PC-3 (cell line): ENCODE measurements around the gene RAB29. TPM values are rescaled to one million over a fixed set of nuclear protein-coding genes. Genes with fewer than 3 reads are reported as not detected.
A peak's percentile ranks its signal among the peaks of the same experiment; 100 is the strongest.

Experiments
- ATAC-seq: fragments of 200-7000 bp; cut with Tn5 transposase; 2 replicates; pipeline ENCODE4 v1.9.1; 2020; ENCODE audit warnings: mild to moderate bottlenecking, moderate library complexity
- BruUV-seq: library from RNA; stranded (reverse); fragments of 400-500 nt; replicated peaks from 2 replicates; lab custom pipeline; 2021; lab: Mats Ljungman, UMichigan
- CTCF ChIA-PET: fragments of 300-600 bp; sonication (Branson Sonifier 250); formaldehyde crosslinking; loops from one replicate; lab custom pipeline; 2022; ENCODE audit warnings: antibody characterized with exemption; lab: Charles Lee
- POLR2A ChIA-PET: fragments of 300-600 bp; sonication (Branson Sonifier 250); formaldehyde crosslinking; loops from one replicate; lab custom pipeline; 2022; ENCODE audit warnings: antibody characterized with exemption; ENCODE audit not compliant: unreplicated experiment; lab: Charles Lee
- DNase-seq: peaks from one replicate; pipeline ENCODE4 v3.0.0-alpha.2; 2015
- H2AFZ ChIP-seq: fragments of 300-600 bp; sonication (generic); 2 replicates; pipeline ENCODE4 v1.6.0; 2016; ENCODE audit warnings: antibody characterized with exemption, low read length
- H3F3A ChIP-seq: fragments of 300-600 bp; sonication (generic); one replicate; pipeline ENCODE4 v1.6.0; 2017; ENCODE audit warnings: antibody characterized with exemption, low read length, control low read depth, mild to moderate bottlenecking; ENCODE audit not compliant: unreplicated experiment
- H3K27ac ChIP-seq: fragments of 300-600 bp; sonication (generic); 2 replicates; pipeline ENCODE4 v1.5.1; 2016; ENCODE audit warnings: mild to moderate bottlenecking, low read length
- H3K27me3 ChIP-seq: fragments of 300-600 bp; sonication (generic); 2 replicates; pipeline ENCODE4 v1.6.1; 2016; ENCODE audit warnings: low read length, mixed read lengths
- H3K36me3 ChIP-seq: fragments of 300-600 bp; sonication (generic); 2 replicates; pipeline ENCODE4 v1.6.1; 2016; ENCODE audit warnings: low read depth, mixed run types, low read length, mixed read lengths
- H3K4me1 ChIP-seq: fragments of 300-600 bp; sonication (generic); 2 replicates; pipeline ENCODE4 v1.5.1; 2016; ENCODE audit warnings: low read length; ENCODE audit not compliant: insufficient read depth
- H3K4me2 ChIP-seq: fragments of 300-600 bp; sonication (generic); 2 replicates; pipeline ENCODE4 v1.6.0; 2016; ENCODE audit warnings: low read length
- H3K4me3 ChIP-seq: fragments of 300-600 bp; sonication (generic); 2 replicates; pipeline ENCODE4 v1.5.1; 2016; ENCODE audit warnings: mild to moderate bottlenecking, low read length, mixed read lengths
- H3K79me2 ChIP-seq: fragments of 300-600 bp; sonication (generic); 2 replicates; pipeline ENCODE4 v1.6.1; 2017; ENCODE audit warnings: low read length, mixed read lengths
- H3K9ac ChIP-seq: fragments of 300-600 bp; sonication (generic); 2 replicates; pipeline ENCODE4 v1.6.0; 2016; ENCODE audit warnings: mild to moderate bottlenecking, low read length
- H3K9me2 ChIP-seq: fragments of 300-600 bp; sonication (generic); replicated peaks from 2 replicates; pipeline ENCODE4 v1.6.1; 2016; ENCODE audit warnings: mixed run types, low read length, mixed read lengths
- H3K9me3 ChIP-seq: fragments of 300-600 bp; sonication (generic); 2 replicates; pipeline ENCODE4 v1.6.1; 2016; ENCODE audit warnings: low read length, mixed read lengths
- H4K20me1 ChIP-seq: fragments of 300-600 bp; sonication (generic); 2 replicates; pipeline ENCODE4 v1.6.1; 2016; ENCODE audit warnings: low read length, mixed read lengths
- CTCF ChIP-seq: fragments of 300-600 bp; sonication (generic); conservative IDR thresholded peaks from 2 replicates; pipeline ENCODE4 v1.5.1; 2017; ENCODE audit warnings: antibody characterized with exemption, low read depth, mild to moderate bottlenecking, low read length
- EZH2 ChIP-seq: fragments of 300-600 bp; sonication (generic); IDR thresholded peaks from one replicate; pipeline ENCODE4 v1.6.1; 2017; ENCODE audit warnings: antibody characterized with exemption, mild to moderate bottlenecking, low read length; ENCODE audit not compliant: unreplicated experiment
- EZH2phosphoT487 ChIP-seq: fragments of 300-600 bp; sonication (generic); IDR thresholded peaks from 2 replicates; pipeline ENCODE4 v1.6.1; 2018; ENCODE audit warnings: mild to moderate bottlenecking, antibody characterized with exemption, low read length, borderline replicate concordance
- intact Hi-C: fragments of 100-400 bp; cut with micrococcal nuclease; formaldehyde crosslinking; loops from 2 replicates; pipeline ENCODE4 v1.9.0; 2023
- total RNA-seq: library from RNA; depleted of rRNA; stranded (reverse); fragments of >200 nt; gene quantifications from 2 replicates; pipeline ENCODE4 v1.2.3, GENCODE V29; 2014

RAB29 gene
- total RNA-seq, 1 experiment from 2014 or later, result 7.4 TPM

- intact Hi-C loops, result loop anchor here (5.0 kb wide), 1 partner anchor 36 kb away; no protein-coding TSS in a partner anchor
- H3K4me2 ChIP-seq, result peak overlapping the region; percentile 91
- H3K9me2 ChIP-seq, result no peaks in the 10 kb centered on the region
- TF ChIP-seq CTCF (no peak), EZH2phosphoT487 (no peak), EZH2 (no peak)
- ChIA-PET CTCF (no interaction called here), POLR2A (interaction anchor here (0.7 kb wide), 2 partner anchors 206 to 228 kb away, joined by 3 to 5 read pairs; no protein-coding TSS in a partner anchor)
- H4K20me1 ChIP-seq, result peaks cover 52% of the 10 kb centered on the region
- ATAC-seq (peak; percentile 16), DNase-seq (peak; percentile 23)
- H3F3A ChIP-seq, result no peaks in the 10 kb centered on the region
- peak overlapping the region; percentile 86 for H3K4me3 ChIP-seq
- peaks cover 25% of the 10 kb centered on the region for H3K4me1 ChIP-seq
- H3K27ac ChIP-seq, result peak overlapping the region; percentile 81
- peak overlapping the region; percentile 49 for H2AFZ ChIP-seq
- peaks cover 62% of the 10 kb centered on the region for H3K79me2 ChIP-seq
- H3K36me3 ChIP-seq, result peaks cover 20% of the 10 kb centered on the region; the same call in 1 of the 2 replicates
- BruUV-seq, result TSS peak; percentile 37
- peak overlapping the region; percentile 93 for H3K9ac ChIP-seq
- no peaks in the 10 kb centered on the region for H3K27me3 ChIP-seq
- no peaks in the 10 kb centered on the region for H3K9me3 ChIP-seq
Measured at GRCh38 chr1:205748403-205749233, 26.7 kb downstream of the RAB29 start.

- H3F3A ChIP-seq, result no peaks in the 10 kb centered on the region
- peak overlapping the region; percentile 86 for H3K4me3 ChIP-seq
- no peaks in the 10 kb centered on the region for H3K9me2 ChIP-seq
- H3K79me2 ChIP-seq, result peaks cover 79% of the 10 kb centered on the region
- ATAC-seq (no peak), DNase-seq (no peak)
- TF ChIP-seq EZH2 (no peak), EZH2phosphoT487 (no peak), CTCF (no peak)
- no peaks in the 10 kb centered on the region for H3K27me3 ChIP-seq
- peaks cover 25% of the 10 kb centered on the region for H3K4me1 ChIP-seq
- no TSS peak for BruUV-seq
- intact Hi-C loops, result loop anchor here (5.0 kb wide), 1 partner anchor 35 kb away; no protein-coding TSS in a partner anchor
- H3K9me3 ChIP-seq, result no peaks in the 10 kb centered on the region
- peaks cover 65% of the 10 kb centered on the region for H4K20me1 ChIP-seq
- peak overlapping the region; percentile 91 for H3K4me2 ChIP-seq
- no peak overlapping the region for H3K9ac ChIP-seq
- POLR2A ChIA-PET, result interaction anchor here (0.9 kb wide), 1 partner anchor 36 kb away, joined by 9 read pairs; no protein-coding TSS in a partner anchor
- H2AFZ ChIP-seq, result no peak overlapping the region
- CTCF ChIA-PET, result no interaction called here
- no peak overlapping the region for H3K27ac ChIP-seq
- peaks cover 20% of the 10 kb centered on the region; the same call in 1 of the 2 replicates for H3K36me3 ChIP-seq
Measured at GRCh38 chr1:205746757-205747412, 28.4 kb downstream of the RAB29 start.
